ENCODE data around the gene PIEZO1. TPM values are rescaled to one million over a fixed set of nuclear protein-coding genes. Genes with fewer than 3 reads are reported as not detected.

The PIEZO1 gene
- total RNA-seq, 1 experiment from 2014 or later: 391 TPM

DNA sequence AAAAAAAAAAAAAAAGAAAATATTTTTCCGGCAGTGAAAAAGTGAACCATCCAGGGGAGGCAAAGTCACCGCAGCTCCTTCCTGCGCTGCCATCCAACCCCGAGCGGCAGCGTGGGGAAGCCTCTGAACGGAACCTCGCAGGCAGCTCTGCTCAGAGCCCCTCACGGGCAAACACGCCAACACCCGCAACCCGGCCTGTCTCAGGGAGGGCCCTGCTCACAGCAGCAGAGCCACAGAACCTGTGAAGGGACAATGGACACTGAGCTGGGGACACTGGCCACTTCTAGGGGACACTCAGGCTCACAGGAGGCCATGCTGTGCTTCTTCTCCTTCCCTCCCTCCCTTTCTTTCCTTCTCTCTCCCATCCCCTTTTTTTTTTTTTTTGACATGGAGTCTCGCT, 48.1 kb upstream of the PIEZO1 start:
- Histone ChIP-seq H3K9me3 (ENCODE audit: insufficient read depth, low read depth) (no peaks in the 10 kb centered on the region), H3K79me2 (ENCODE audit: low read depth) (no peaks in the 10 kb centered on the region), H2AFZ (no peak overlapping the region), H3K36me3 (ENCODE audit: low read depth) (no peaks in the 10 kb centered on the region), H3K4me3 (no peak overlapping the region), H3K4me2 (no peak overlapping the region), H3K27ac (no peak overlapping the region), H4K20me1 (ENCODE audit: insufficient read depth) (no peaks in the 10 kb centered on the region), H3K9me2 (ENCODE audit: insufficient read depth) (no peaks in the 10 kb centered on the region), H3K27me3 (ENCODE audit: insufficient read depth, low read depth) (no peaks in the 10 kb centered on the region), H3F3A (ENCODE audit: insufficient read depth, low read depth) (no peaks in the 10 kb centered on the region), H3K4me1 (replicated peaks; ENCODE audit: insufficient read depth) (no peaks in the 10 kb centered on the region)
- DNase-seq: no peak
- BruUV-seq (replicated peaks): no TSS peak
- TF ChIP-seq, protein P1, sequence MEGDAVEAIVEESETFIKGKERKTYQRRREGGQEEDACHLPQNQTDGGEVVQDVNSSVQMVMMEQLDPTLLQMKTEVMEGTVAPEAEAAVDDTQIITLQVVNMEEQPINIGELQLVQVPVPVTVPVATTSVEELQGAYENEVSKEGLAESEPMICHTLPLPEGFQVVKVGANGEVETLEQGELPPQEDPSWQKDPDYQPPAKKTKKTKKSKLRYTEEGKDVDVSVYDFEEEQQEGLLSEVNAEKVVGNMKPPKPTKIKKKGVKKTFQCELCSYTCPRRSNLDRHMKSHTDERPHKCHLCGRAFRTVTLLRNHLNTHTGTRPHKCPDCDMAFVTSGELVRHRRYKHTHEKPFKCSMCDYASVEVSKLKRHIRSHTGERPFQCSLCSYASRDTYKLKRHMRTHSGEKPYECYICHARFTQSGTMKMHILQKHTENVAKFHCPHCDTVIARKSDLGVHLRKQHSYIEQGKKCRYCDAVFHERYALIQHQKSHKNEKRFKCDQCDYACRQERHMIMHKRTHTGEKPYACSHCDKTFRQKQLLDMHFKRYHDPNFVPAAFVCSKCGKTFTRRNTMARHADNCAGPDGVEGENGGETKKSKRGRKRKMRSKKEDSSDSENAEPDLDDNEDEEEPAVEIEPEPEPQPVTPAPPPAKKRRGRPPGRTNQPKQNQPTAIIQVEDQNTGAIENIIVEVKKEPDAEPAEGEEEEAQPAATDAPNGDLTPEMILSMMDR (conservative IDR thresholded peaks at IDR 0.05): no peak
- TF ChIP-seq EZH2 (IDR thresholded peaks at IDR 0.05; ENCODE audit: low read depth): no peak
- intact Hi-C loops (cut with micrococcal nuclease; ENCODE audit: unreplicated experiment): no loop called here
- CTCF ChIA-PET: interaction anchor here (0.6 kb wide), 1 partner anchor 385 kb away, joined by 14 read pairs; the partner anchor contains the start of gene ZNF778
- POLR2A ChIA-PET (ENCODE audit: unreplicated experiment): no interaction called here

DNA sequence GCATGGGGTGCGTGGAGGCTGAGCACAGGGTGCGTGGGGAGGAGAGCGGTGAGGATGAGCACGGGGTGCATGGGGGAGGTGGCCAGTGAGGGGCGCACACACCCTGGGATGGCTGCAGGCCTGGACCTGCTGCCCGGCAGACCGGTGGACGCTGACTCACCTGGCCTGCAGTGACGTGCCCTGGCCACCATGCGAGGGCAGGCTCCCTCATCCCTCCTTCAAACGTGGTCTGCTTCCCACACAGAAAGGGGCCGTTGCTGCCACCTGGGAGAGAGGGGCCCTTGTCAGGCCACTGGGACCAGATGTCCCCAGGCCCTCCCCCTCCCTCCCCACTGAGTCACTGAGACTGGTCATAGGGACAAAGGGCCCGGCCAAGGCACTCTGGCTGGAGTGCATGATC, 46.8 kb upstream of the PIEZO1 start:
- H3K9me2 ChIP-seq (ENCODE audit: insufficient read depth): no peaks in the 10 kb centered on the region
- no peaks in the 10 kb centered on the region for H3K4me1 ChIP-seq (replicated peaks; ENCODE audit: insufficient read depth)
- no peaks in the 10 kb centered on the region for H3K9me3 ChIP-seq (ENCODE audit: insufficient read depth, low read depth)
- H4K20me1 ChIP-seq (ENCODE audit: insufficient read depth): no peaks in the 10 kb centered on the region
- no TSS peak for BruUV-seq (replicated peaks)
- no peak overlapping the region for H2AFZ ChIP-seq
- no peak overlapping the region for H3K27ac ChIP-seq
- H3F3A ChIP-seq (ENCODE audit: insufficient read depth, low read depth): no peaks in the 10 kb centered on the region
- ChIA-PET CTCF (no interaction called here), POLR2A (ENCODE audit: unreplicated experiment) (no interaction called here)
- no peak overlapping the region for H3K4me2 ChIP-seq
- peak in 1 of 2 experiments; percentile 49 for DNase-seq
- no peaks in the 10 kb centered on the region for H3K79me2 ChIP-seq (ENCODE audit: low read depth)
- no peaks in the 10 kb centered on the region for H3K36me3 ChIP-seq (ENCODE audit: low read depth)
- H3K27me3 ChIP-seq (ENCODE audit: insufficient read depth, low read depth): no peaks in the 10 kb centered on the region
- intact Hi-C loops (cut with micrococcal nuclease; ENCODE audit: unreplicated experiment): no loop called here
- no peak overlapping the region for H3K4me3 ChIP-seq
- no peak for TF ChIP-seq EZH2 (IDR thresholded peaks at IDR 0.05; ENCODE audit: low read depth)
- TF ChIP-seq, protein P1 (conservative IDR thresholded peaks at IDR 0.05): no peak; the same call in 1 of the 2 replicates

DNA sequence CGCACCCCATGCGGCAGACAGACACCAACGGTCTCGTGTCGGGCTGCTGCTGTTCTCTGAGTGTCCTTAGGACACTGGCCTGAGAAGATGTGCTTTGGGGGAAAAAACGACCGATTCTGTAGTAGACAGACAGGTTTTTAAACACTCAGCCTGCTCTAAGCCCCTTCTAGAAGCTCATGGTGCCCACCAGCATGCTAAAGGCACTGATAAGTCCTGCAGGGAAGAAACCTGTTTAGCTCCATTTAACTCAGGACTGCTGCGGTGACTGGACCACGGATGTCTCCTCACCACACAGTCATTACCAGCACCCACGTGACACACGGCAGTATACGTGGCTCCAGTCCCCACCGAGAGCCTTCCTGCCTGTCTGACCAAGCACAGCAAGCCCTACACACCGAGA, 45.8 kb upstream of the PIEZO1 start:
- Histone ChIP-seq H3K4me2 (no peak overlapping the region), H4K20me1 (ENCODE audit: insufficient read depth) (no peaks in the 10 kb centered on the region), H3K36me3 (ENCODE audit: low read depth) (no peaks in the 10 kb centered on the region), H2AFZ (no peak overlapping the region), H3K9me2 (ENCODE audit: insufficient read depth) (no peaks in the 10 kb centered on the region), H3K27ac (no peak overlapping the region), H3F3A (ENCODE audit: insufficient read depth, low read depth) (no peaks in the 10 kb centered on the region), H3K4me3 (no peak overlapping the region), H3K4me1 (replicated peaks; ENCODE audit: insufficient read depth) (no peaks in the 10 kb centered on the region), H3K79me2 (ENCODE audit: low read depth) (no peaks in the 10 kb centered on the region), H3K27me3 (ENCODE audit: insufficient read depth, low read depth) (no peaks in the 10 kb centered on the region), H3K9me3 (ENCODE audit: insufficient read depth, low read depth) (no peaks in the 10 kb centered on the region)
- intact Hi-C loops (cut with micrococcal nuclease; ENCODE audit: unreplicated experiment): no loop called here
- POLR2A ChIA-PET (ENCODE audit: unreplicated experiment): interaction anchor here (0.5 kb wide), 1 partner anchor 362 kb away, joined by 15 read pairs; no protein-coding TSS in a partner anchor
- no TSS peak for BruUV-seq (replicated peaks)
- DNase-seq: no peak
- CTCF ChIA-PET: no interaction called here
- TF ChIP-seq, protein P1 (conservative IDR thresholded peaks at IDR 0.05): no peak

Data from PC-9 (cell line).